ENCODE data around the gene ARHGAP25.

Gene ARHGAP25

GRCh38 chr2:68833162-68833561 is 98.6 kb downstream of the ARHGAP25 start:
- no peak for TF ChIP-seq CTCF (IDR thresholded peaks at IDR 0.05)
- no peaks in the 10 kb centered on the region for H3K36me3 ChIP-seq (ENCODE audit: control insufficient read depth, insufficient read depth, low read length)
- no peaks in the 10 kb centered on the region for H3K79me2 ChIP-seq
- H3K27me3 ChIP-seq (ENCODE audit: control insufficient read depth, insufficient read depth, low read length) = no peaks in the 10 kb centered on the region
- H3K4me2 ChIP-seq (ENCODE audit: low read length) = no peak overlapping the region
- H3K4me3 ChIP-seq (ENCODE audit: low read depth, low read length) = no peak overlapping the region
- H2AFZ ChIP-seq = no peak overlapping the region
- no peak overlapping the region for H3K27ac ChIP-seq
- no peak overlapping the region for H3K9ac ChIP-seq
- H3K4me1 ChIP-seq = peaks cover 6% of the 10 kb centered on the region
- H3K9me3 ChIP-seq (ENCODE audit: control insufficient read depth, low read length) = no peaks in the 10 kb centered on the region

DNA sequence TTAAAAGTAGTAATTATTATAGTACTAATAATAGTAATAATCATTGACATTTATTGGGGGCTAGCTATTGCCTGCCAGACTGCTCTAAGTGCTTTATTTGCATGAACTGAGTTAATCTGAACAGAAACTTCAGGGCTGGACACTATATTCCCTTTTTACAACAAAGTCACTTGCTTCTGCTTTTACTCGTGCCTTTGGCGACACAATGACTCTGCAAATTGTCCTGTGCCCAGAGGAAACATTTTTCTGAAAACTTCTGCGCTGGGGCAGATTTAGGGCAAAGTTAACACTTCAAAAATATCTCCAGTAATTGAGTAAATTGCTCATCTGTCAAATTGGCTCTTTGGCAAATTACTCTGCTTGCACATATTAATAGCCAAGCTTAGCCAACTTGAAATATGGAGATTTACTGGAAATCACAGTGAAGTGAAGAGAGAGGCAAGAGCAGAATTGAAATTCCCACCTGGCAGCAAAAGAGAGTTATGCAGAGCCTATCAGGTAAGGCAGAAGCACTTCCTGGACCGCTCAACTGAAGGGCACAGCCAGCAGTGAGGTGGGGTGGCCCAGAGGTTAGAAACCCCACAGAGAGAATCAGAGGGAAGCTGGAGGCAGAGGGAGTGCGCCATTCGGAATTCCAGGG is 100.2 kb downstream of the ARHGAP25 start:
- no peaks in the 10 kb centered on the region for H3K36me3 ChIP-seq (ENCODE audit: control insufficient read depth, insufficient read depth, low read length)
- no peak for TF ChIP-seq CTCF (IDR thresholded peaks at IDR 0.05)
- no peaks in the 10 kb centered on the region for H3K9me3 ChIP-seq (ENCODE audit: control insufficient read depth, low read length)
- no peak overlapping the region for H3K9ac ChIP-seq
- no peak overlapping the region for H3K4me3 ChIP-seq (ENCODE audit: low read depth, low read length)
- no peak overlapping the region for H2AFZ ChIP-seq
- H3K79me2 ChIP-seq = no peaks in the 10 kb centered on the region
- H3K27me3 ChIP-seq (ENCODE audit: control insufficient read depth, insufficient read depth, low read length) = no peaks in the 10 kb centered on the region
- H3K27ac ChIP-seq = no peak overlapping the region
- H3K4me2 ChIP-seq (ENCODE audit: low read length) = no peak overlapping the region
- no peaks in the 10 kb centered on the region for H3K4me1 ChIP-seq

GRCh38 chr2:68835621-68836020 is 101.0 kb downstream of the ARHGAP25 start:
- Histone ChIP-seq H3K9me3 (ENCODE audit: control insufficient read depth, low read length) (no peaks in the 10 kb centered on the region), H2AFZ (no peak overlapping the region), H3K4me2 (ENCODE audit: low read length) (no peak overlapping the region), H3K9ac (no peak overlapping the region), H3K27ac (no peak overlapping the region), H3K4me1 (no peaks in the 10 kb centered on the region), H3K4me3 (ENCODE audit: low read depth, low read length) (no peak overlapping the region), H3K36me3 (ENCODE audit: control insufficient read depth, insufficient read depth, low read length) (no peaks in the 10 kb centered on the region), H3K27me3 (ENCODE audit: control insufficient read depth, insufficient read depth, low read length) (no peaks in the 10 kb centered on the region), H3K79me2 (no peaks in the 10 kb centered on the region)
- TF ChIP-seq CTCF (IDR thresholded peaks at IDR 0.05) = no peak

DNA sequence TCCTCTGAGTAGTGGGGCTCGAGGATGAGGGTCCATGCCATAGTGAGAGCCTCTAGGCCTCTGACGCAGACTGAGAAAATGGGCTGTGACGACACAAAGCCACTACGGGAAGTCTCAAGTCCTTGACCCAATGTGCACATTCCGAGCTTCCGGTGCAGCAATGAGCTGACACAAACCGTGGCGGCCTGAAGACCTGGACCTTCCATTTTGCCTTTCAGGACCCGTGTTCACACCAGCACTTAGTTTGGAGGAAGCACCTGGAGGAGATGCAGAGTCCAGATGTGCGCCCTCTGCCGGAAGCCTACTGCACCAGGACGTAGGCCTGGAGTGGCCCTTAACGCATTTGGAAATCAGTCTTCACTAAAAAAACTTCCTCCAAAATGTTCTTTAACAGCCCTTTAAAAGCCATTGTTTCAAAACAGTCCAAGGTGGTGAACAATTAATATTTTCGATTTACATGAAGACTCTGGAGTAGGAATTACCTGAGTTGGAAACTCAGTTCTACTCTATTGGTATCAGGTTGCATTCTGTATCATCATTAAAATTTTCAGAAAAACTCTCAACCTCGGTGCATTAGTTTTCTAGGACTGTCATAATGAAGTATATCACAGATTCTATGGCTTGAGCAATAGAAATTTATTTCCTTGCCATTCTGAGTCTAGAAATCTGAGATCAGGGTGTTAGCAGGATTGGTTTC is 102.7 kb downstream of the ARHGAP25 start:
- Histone ChIP-seq H3K4me2 (ENCODE audit: low read length) (no peak overlapping the region), H2AFZ (no peak overlapping the region), H3K27me3 (ENCODE audit: control insufficient read depth, insufficient read depth, low read length) (no peaks in the 10 kb centered on the region), H3K4me3 (ENCODE audit: low read depth, low read length) (no peak overlapping the region), H3K4me1 (no peaks in the 10 kb centered on the region), H3K79me2 (no peaks in the 10 kb centered on the region), H3K27ac (no peak overlapping the region), H3K9me3 (ENCODE audit: control insufficient read depth, low read length) (no peaks in the 10 kb centered on the region), H3K9ac (no peak overlapping the region), H3K36me3 (ENCODE audit: control insufficient read depth, insufficient read depth, low read length) (no peaks in the 10 kb centered on the region)
- no peak for TF ChIP-seq CTCF (IDR thresholded peaks at IDR 0.05)
